ENCODE measurements around the gene ADAT1. TPM values are rescaled to one million over a fixed set of nuclear protein-coding genes. Genes with fewer than 3 reads are reported as not detected.

ADAT1 gene
- total RNA-seq, 1 donor from 2014 or later, result 56.9 TPM

Other genes with a start within 250 kb of the ADAT1 start
- gene CFDP1, start 189.8 kb downstream of the ADAT1 start, total RNA-seq, result 40.9 and 46.2 TPM in 2 replicates
- 25.5 and 43.1 TPM in 2 replicates for gene TMEM170A, start 158.6 kb downstream of the ADAT1 start, total RNA-seq
- 0.44 and 0.99 TPM in 2 replicates for gene CHST6, start 127.8 kb downstream of the ADAT1 start, total RNA-seq
- not detected in 2 replicates for gene CHST5, start 87.2 kb downstream of the ADAT1 start, total RNA-seq
- 4.6 and 5.2 TPM in 2 replicates for gene TMEM231, start 67.0 kb downstream of the ADAT1 start, total RNA-seq
- 39.7 and 77.0 TPM in 2 replicates for gene GABARAPL2, start 56.9 kb downstream of the ADAT1 start, total RNA-seq
- gene KARS1, start 24.4 kb upstream of the ADAT1 start, total RNA-seq, result 119 and 121 TPM in 2 replicates
- 27.7 and 42.3 TPM in 2 replicates for gene TERF2IP, start 24.5 kb upstream of the ADAT1 start, total RNA-seq
- gene CPHXL2, start 53.7 kb upstream of the ADAT1 start, total RNA-seq, result not detected in 2 replicates
- not detected in 2 replicates for gene DUXB, start 78.2 kb upstream of the ADAT1 start, total RNA-seq
- gene CPHXL, start 103.2 kb upstream of the ADAT1 start, total RNA-seq, result not detected in 2 replicates

Measured in lung microvascular endothelial cell (primary cell).